Cerebellar nuclear complex (tissue), 1 donor: ENCODE data around the gene SARS1.

Source experiments
- DNase-seq, 2 experiments: peaks; one replicate each; lab custom pipeline; 2025; lab: John Stamatoyannopoulos, UW

Gene SARS1

GRCh38 chr1:109250454-109251276, 36.9 kb downstream of the SARS1 start:
- no peak for DNase-seq

- no peak for DNase-seq
Observed at GRCh38 chr1:109251277-109252166, 37.8 kb downstream of the SARS1 start.

GRCh38 chr1:109252167-109252892, 38.6 kb downstream of the SARS1 start:
- DNase-seq, result no peak

GRCh38 chr1:109252893-109253802, 39.4 kb downstream of the SARS1 start:
- no peak for DNase-seq

- DNase-seq, result no peak
Observed at GRCh38 chr1:109253803-109254620, 40.3 kb downstream of the SARS1 start.

GRCh38 chr1:109254621-109255096, 40.9 kb downstream of the SARS1 start:
- no peak for DNase-seq

- no peak for DNase-seq
Observed at GRCh38 chr1:109255097-109255651, 41.5 kb downstream of the SARS1 start.

GRCh38 chr1:109255678-109256077, 42.0 kb downstream of the SARS1 start:
- DNase-seq, result no peak

- DNase-seq, result no peak
Observed at GRCh38 chr1:109256085-109256484, 42.4 kb downstream of the SARS1 start.

- no peak for DNase-seq
Observed at GRCh38 chr1:109256971-109257681, 43.4 kb downstream of the SARS1 start.

GRCh38 chr1:109257682-109258421, 44.1 kb downstream of the SARS1 start:
- no peak for DNase-seq

- no peak for DNase-seq
Observed at GRCh38 chr1:109258481-109259466, 45.1 kb downstream of the SARS1 start.

GRCh38 chr1:109259674-109260557, 46.2 kb downstream of the SARS1 start:
- no peak for DNase-seq

- DNase-seq, result no peak
Observed at GRCh38 chr1:109261006-109261405, 47.3 kb downstream of the SARS1 start.

- no peak for DNase-seq
Observed at GRCh38 chr1:109261578-109261977, 47.9 kb downstream of the SARS1 start.
